GM12878 (cell line): ENCODE results near the gene TAGLN3. TPM values are rescaled to one million over a fixed set of nuclear protein-coding genes. Genes with fewer than 3 reads are reported as not detected.

Experiments used
- ATAC-seq: fragments of 200-7000 bp; cut with Tn5 transposase; 3 replicates; pipeline ENCODE4 v1.9.1; 2020; ENCODE audit warnings: mild to moderate bottlenecking, moderate library complexity
- BruUV-seq: library from RNA; stranded (reverse); fragments of 400-500 nt; replicated peaks from 2 replicates; lab custom pipeline; 2021; lab: Mats Ljungman, UMichigan
- CTCF ChIA-PET: fragments of 300-600 bp; sonication (Branson Sonifier 250); formaldehyde crosslinking; extraction: SDS; loops from one replicate; lab custom pipeline; 2021; ENCODE audit warnings: inconsistent platforms; lab: Yijun Ruan, JAX
- POLR2A ChIA-PET: fragments of 350-600 bp; formaldehyde crosslinking; extraction: SDS; loops from one replicate; lab custom pipeline; 2021; ENCODE audit warnings: inconsistent platforms; lab: Charles Lee
- RAD21 ChIA-PET: fragments of 300-600 bp; sonication (Branson Sonifier 250); formaldehyde crosslinking; loops from one replicate; lab custom pipeline; 2023; ENCODE audit warnings: antibody characterized with exemption; ENCODE audit not compliant: unreplicated experiment; lab: Charles Lee
- SMC1A ChIA-PET: fragments of 300-600 bp; sonication (Branson Sonifier 250); formaldehyde crosslinking; loops from one replicate; lab custom pipeline; 2023; ENCODE audit not compliant: unreplicated experiment, uncharacterized antibody; lab: Charles Lee
- DNase-seq: peaks from one replicate; pipeline ENCODE4 v3.0.0-alpha.2; 2011; ENCODE audit warnings: low read depth, low spot score
- FAIRE-seq: peaks from 3 replicates; lab custom pipeline; 2011; peaks lifted over from hg19 to GRCh38; lab: Jason Lieb, UNC
- H2AFZ ChIP-seq: 2 replicates; pipeline ENCODE4 v1.6.0; 2011; ENCODE audit warnings: low read depth, low read length, control low read depth; ENCODE audit not compliant: control insufficient read depth
- H3K27ac ChIP-seq: 2 replicates; pipeline ENCODE4 v1.5.1; 2011; ENCODE audit warnings: control low read depth; ENCODE audit not compliant: control insufficient read depth, insufficient read depth
- H3K27me3 ChIP-seq, 2 experiments: replicated peaks in 1 of 2; 2 replicates each; pipeline versions ENCODE4 v1.6.0 to v1.6.1; 2011; ENCODE audit warnings: low read length in 1 of 2; ENCODE audit not compliant: control insufficient read depth in 2 of 2, insufficient read depth in 2 of 2
- H3K36me3 ChIP-seq, 2 experiments: 2 replicates each; pipeline ENCODE4 v1.5.1; 2011; ENCODE audit warnings: low read length in 1 of 2; ENCODE audit not compliant: control insufficient read depth in 2 of 2, insufficient read depth in 2 of 2
- H3K4me1 ChIP-seq: 2 replicates; pipeline ENCODE4 v1.6.1; 2011; ENCODE audit warnings: mild to moderate bottlenecking, low read length, moderate library complexity, mixed read lengths; ENCODE audit not compliant: control insufficient read depth, insufficient read depth
- H3K4me2 ChIP-seq: 2 replicates; pipeline ENCODE4 v1.6.0; 2011; ENCODE audit warnings: control low read depth; ENCODE audit not compliant: control insufficient read depth, insufficient read depth
- H3K4me3 ChIP-seq: fragments of 200-600 bp; sonication (generic); 2 replicates; pipeline ENCODE4 v1.5.1; 2016
- H3K79me2 ChIP-seq: 2 replicates; pipeline ENCODE4 v1.6.0; 2011; ENCODE audit warnings: low read length; ENCODE audit not compliant: control insufficient read depth, insufficient read depth
- H3K9ac ChIP-seq: 2 replicates; pipeline ENCODE4 v1.8.0; 2011; ENCODE audit warnings: low read length, control low read depth, mixed read lengths; ENCODE audit not compliant: control insufficient read depth, insufficient read depth
- H3K9me3 ChIP-seq: replicated peaks from 3 replicates; pipeline ENCODE4 v1.5.1; 2011; ENCODE audit warnings: mild to moderate bottlenecking, low read length; ENCODE audit not compliant: control insufficient read depth, insufficient read depth
- H4K20me1 ChIP-seq: 2 replicates; pipeline ENCODE4 v1.6.0; 2011; ENCODE audit not compliant: control insufficient read depth, insufficient read depth
- KAT2A ChIP-seq: conservative IDR thresholded peaks from 2 replicates; pipeline ENCODE4 v1.6.1; 2011; ENCODE audit warnings: low read depth, low read length; ENCODE audit not compliant: control insufficient read depth
- MTA3 ChIP-seq: IDR thresholded peaks from 2 replicates; pipeline ENCODE4 v1.6.1; 2012; ENCODE audit warnings: low read length, inconsistent platforms, borderline replicate concordance
- NBN ChIP-seq: fragments of 450-650 bp; IDR thresholded peaks from 2 replicates; pipeline ENCODE4 v1.6.1; 2016
- SIN3A ChIP-seq: IDR thresholded peaks from 2 replicates; pipeline ENCODE4 v1.6.1; 2012; ENCODE audit warnings: low read depth, low read length, improper control_type of control experiment
- SP1 ChIP-seq: IDR thresholded peaks from one replicate; pipeline ENCODE4 v1.6.1; 2011; ENCODE audit warnings: low read depth, low read length
- ZNF207 ChIP-seq: fragments of 450-650 bp; IDR thresholded peaks from 2 replicates; pipeline ENCODE4 v1.6.1; 2014; ENCODE audit warnings: antibody characterized with exemption, mild to moderate bottlenecking, borderline replicate concordance
- WGBS: methylation state at CpG from one replicate; pipeline ENCODE4 v1.1.6; 2016; ENCODE audit warnings: low lambda C conversion rate; ENCODE audit not compliant: insufficient replicate concordance, insufficient coverage; ENCODE audit errors: missing lambda C conversion rate; 5-methylcytosine and 5-hydroxymethylcytosine counted together
- in situ Hi-C: fragments of 300-500 bp; cut with MboI; formaldehyde crosslinking; loops from 9 replicates; pipeline ENCODE4 v1.14.3; 2018; ENCODE audit warnings: mixed read lengths
- intact Hi-C: fragments of 100-400 bp; cut with micrococcal nuclease; formaldehyde crosslinking; loops from one replicate; pipeline ENCODE4 v1.14.2; 2022; ENCODE audit not compliant: unreplicated experiment
- polyA plus RNA-seq, 11 experiments: library from polyadenylated mRNA; depleted of rRNA in 4 of 11; unstranded in 6 of 11; stranded (reverse) in 5 of 11; fragments of >200 nt; fragmentation: Nextera tagmentation in 4 of 11; fragmentation: Illumina TruSeq in 1 of 11; extraction: Ambion mirVana in 4 of 11; extraction: Trizol in 1 of 11; gene quantifications; 1 replicate in 1 of 11; 2 replicates in 10 of 11; pipeline versions ENCODE4 v1.2.1 to v1.2.3, GENCODE V29; 2011 to 2016; ENCODE audit warnings: inconsistent platforms in 2 of 11, missing spikeins in 2 of 11, low read depth in 1 of 11
- total RNA-seq, 4 experiments: library from RNA; depleted of rRNA in 3 of 4; stranded (reverse); fragments of >200 nt in 3 of 4; fragmentation: Illumina TruSeq in 1 of 4; extraction: Trizol in 1 of 4; gene quantifications; 2 replicates each; pipeline versions ENCODE4 v1.2.1 to v1.2.3, GENCODE V29; 2013 to 2021
- TF ChIP-seq, protein P1 (sequence below): fragments of 450-650 bp; IDR thresholded peaks from 2 replicates; pipeline ENCODE4 v1.6.1; 2017; ENCODE audit warnings: mild to moderate bottlenecking, low read depth, inconsistent platforms; ENCODE audit not compliant: poor library complexity, severe bottlenecking
- TF ChIP-seq, protein P2 (sequence below): fragments of 450-650 bp; IDR thresholded peaks from 2 replicates; pipeline ENCODE4 v1.6.1; 2016; ENCODE audit warnings: mild to moderate bottlenecking

Gene TAGLN3
- total and polyA plus RNA-seq, 10 of the 15 experiments (the other 5 are each of a cell fraction or from before 2014, with no cell fraction given) = 0.06 to 0.53 (median 0.12) TPM; not detected in 3

DNA sequence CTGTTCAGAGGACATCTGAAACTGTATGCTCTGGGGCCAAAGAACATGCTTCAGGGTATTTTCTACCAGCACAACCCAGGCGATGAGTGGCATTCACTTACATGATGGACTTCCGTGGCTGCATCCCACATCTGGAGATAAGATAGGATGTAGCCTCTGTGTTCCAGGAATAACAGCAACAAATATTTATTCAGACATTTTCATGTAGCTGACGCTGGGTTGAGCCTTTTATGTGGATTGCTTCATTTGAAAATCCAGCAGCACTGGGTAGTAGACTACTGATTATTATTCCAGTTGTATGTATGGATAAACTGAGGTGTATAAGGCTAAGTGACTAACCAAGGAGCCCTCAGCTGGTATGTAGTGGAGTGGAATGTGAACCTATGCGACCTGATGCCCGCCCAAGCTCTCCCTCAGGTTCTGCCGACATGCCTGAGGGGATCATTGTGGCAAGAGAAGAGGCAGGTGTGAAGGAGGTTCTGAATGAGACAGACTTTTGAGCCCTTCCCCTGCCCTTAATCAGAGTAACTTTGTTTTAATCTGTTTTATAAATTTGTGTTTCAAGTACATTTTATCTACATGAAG lies 45.8 kb upstream of the TAGLN3 start:
- no peak for DNase-seq
- no peak overlapping the region for H3K27ac ChIP-seq
- CTCF ChIA-PET = interaction anchor here (2.1 to 6.9 kb wide), 2 partner anchors 15 to 61 kb away, joined by 7 to 29 read pairs; no protein-coding TSS in a partner anchor

More for the DNA sequence above, 45.8 kb upstream of the TAGLN3 start:
- no peak overlapping the region for H3K4me3 ChIP-seq
- POLR2A ChIA-PET = no interaction called here
- RAD21 ChIA-PET = no interaction called here
- TF ChIP-seq KAT2A (no peak), SP1 (no peak), MTA3 (no peak), NBN (no peak), SIN3A (no peak), ZNF207 (no peak)
- TF ChIP-seq, protein P1, sequence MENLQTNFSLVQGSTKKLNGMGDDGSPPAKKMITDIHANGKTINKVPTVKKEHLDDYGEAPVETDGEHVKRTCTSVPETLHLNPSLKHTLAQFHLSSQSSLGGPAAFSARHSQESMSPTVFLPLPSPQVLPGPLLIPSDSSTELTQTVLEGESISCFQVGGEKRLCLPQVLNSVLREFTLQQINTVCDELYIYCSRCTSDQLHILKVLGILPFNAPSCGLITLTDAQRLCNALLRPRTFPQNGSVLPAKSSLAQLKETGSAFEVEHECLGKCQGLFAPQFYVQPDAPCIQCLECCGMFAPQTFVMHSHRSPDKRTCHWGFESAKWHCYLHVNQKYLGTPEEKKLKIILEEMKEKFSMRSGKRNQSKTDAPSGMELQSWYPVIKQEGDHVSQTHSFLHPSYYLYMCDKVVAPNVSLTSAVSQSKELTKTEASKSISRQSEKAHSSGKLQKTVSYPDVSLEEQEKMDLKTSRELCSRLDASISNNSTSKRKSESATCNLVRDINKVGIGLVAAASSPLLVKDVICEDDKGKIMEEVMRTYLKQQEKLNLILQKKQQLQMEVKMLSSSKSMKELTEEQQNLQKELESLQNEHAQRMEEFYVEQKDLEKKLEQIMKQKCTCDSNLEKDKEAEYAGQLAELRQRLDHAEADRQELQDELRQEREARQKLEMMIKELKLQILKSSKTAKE = no peak
- TF ChIP-seq, protein P2, sequence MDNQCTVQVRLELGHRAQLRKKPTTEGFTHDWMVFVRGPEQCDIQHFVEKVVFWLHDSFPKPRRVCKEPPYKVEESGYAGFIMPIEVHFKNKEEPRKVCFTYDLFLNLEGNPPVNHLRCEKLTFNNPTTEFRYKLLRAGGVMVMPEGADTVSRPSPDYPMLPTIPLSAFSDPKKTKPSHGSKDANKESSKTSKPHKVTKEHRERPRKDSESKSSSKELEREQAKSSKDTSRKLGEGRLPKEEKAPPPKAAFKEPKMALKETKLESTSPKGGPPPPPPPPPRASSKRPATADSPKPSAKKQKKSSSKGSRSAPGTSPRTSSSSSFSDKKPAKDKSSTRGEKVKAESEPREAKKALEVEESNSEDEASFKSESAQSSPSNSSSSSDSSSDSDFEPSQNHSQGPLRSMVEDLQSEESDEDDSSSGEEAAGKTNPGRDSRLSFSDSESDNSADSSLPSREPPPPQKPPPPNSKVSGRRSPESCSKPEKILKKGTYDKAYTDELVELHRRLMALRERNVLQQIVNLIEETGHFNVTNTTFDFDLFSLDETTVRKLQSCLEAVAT = no peak
- TF ChIP-seq, all 136 proteins: peak for 0
- Histone ChIP-seq H3K9ac (no peak overlapping the region), H3K36me3 (no peaks in the 10 kb centered on the region), H4K20me1 (no peaks in the 10 kb centered on the region), H3K79me2 (no peaks in the 10 kb centered on the region), H3K4me2 (no peak overlapping the region), H2AFZ (no peak overlapping the region), H3K27me3 (peaks cover 2 to 8% of the 10 kb centered on the region in 2 experiments), H3K4me1 (no peaks in the 10 kb centered on the region), H3K9me3 (no peaks in the 10 kb centered on the region)
- FAIRE-seq (no peak), ATAC-seq (no peak)
- SMC1A ChIA-PET = interaction anchor here (23.3 kb wide), 1 partner anchor 233 kb away, joined by 424 read pairs; no protein-coding TSS in a partner anchor
- BruUV-seq = no TSS peak
- in situ Hi-C loops (no loop called here), intact Hi-C loops (no loop called here)
- 28% methylated on average over 6 of the region's 6 CpGs for WGBS
